Neural crest cell (in vitro differentiated cells): Measurements from ENCODE around the gene CLEC10A. TPM values are rescaled to one million over a fixed set of nuclear protein-coding genes. Genes with fewer than 3 reads are reported as not detected.

Source experiments
- DNase-seq: peaks from one replicate; pipeline ENCODE4 v3.0.0; 2021; ENCODE audit warnings: low read depth, mixed read lengths, low spot score
- H3K27ac Mint-ChIP-seq: one replicate; pipeline ENCODE4 v1.8.0; 2021; ENCODE audit warnings: mild to moderate bottlenecking, mixed read lengths; ENCODE audit not compliant: unreplicated experiment
- H3K27me3 Mint-ChIP-seq: 2 replicates; pipeline ENCODE4 v1.8.0; 2021; ENCODE audit warnings: low read depth, mild to moderate bottlenecking, mixed read lengths
- H3K36me3 Mint-ChIP-seq: 2 replicates; pipeline ENCODE4 v1.8.0; 2021; ENCODE audit warnings: low read depth, mild to moderate bottlenecking, mixed read lengths
- H3K4me1 Mint-ChIP-seq: 2 replicates; pipeline ENCODE4 v1.8.0; 2021; ENCODE audit warnings: mixed read lengths
- H3K4me3 Mint-ChIP-seq: one replicate; pipeline ENCODE4 v1.8.0; 2021; ENCODE audit warnings: mild to moderate bottlenecking, mixed read lengths
- H3K9me3 Mint-ChIP-seq: 2 replicates; pipeline ENCODE4 v1.8.0; 2021; ENCODE audit warnings: mixed read lengths
- CTCF ChIP-seq: fragments of 200-600 bp; sonication (generic); conservative IDR thresholded peaks from 2 replicates; pipeline ENCODE4 v1.5.0; 2021; ENCODE audit warnings: antibody characterized with exemption, mild to moderate bottlenecking
- total RNA-seq: library from RNA; stranded (reverse); gene quantifications from 2 replicates; pipeline ENCODE4 v1.2.1, GENCODE V29; 2021

The CLEC10A gene
- total RNA-seq, 1 donor from 2014 or later: not detected

DNA sequence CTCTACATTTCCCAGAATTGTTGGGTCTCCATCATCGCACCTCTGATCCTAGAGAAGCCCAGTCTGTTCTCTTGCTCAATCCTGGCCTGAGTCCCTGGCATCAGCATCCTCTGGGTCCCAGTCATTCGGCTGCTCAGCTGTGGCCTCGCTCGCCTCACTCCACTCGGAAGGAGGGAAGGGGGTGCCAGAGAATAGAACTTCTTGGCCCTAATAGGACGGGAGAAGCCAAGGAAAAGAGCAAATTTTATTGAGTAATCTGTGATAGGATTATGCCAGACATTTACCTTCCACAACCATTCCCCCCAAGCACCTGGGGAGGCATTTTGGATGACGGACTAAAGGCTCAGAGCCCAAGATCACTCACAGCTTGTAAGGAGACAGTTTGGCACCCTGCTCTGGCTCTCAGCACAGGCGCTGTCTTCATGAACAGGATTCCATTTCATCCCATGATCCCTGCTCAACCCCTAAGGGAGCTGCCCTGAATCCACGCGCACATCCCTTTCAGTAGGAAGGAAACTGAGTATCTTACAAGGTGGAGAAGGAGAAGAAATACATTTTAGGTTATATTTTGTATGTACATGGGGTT is 498 bp upstream of the CLEC10A start:
- Mint-ChIP-seq H3K36me3 (no peaks in the 10 kb centered on the region), H3K27me3 (no peaks in the 10 kb centered on the region), H3K27ac (no peak overlapping the region), H3K9me3 (peaks cover 9% of the 10 kb centered on the region), H3K4me3 (no peak overlapping the region), H3K4me1 (no peaks in the 10 kb centered on the region)
- no peak for TF ChIP-seq CTCF
- DNase-seq: no peak

GRCh38 chr17:7078711-7079110 is 1.3 kb downstream of the CLEC10A start:
- TF ChIP-seq CTCF: no peak
- no peak overlapping the region for H3K27ac Mint-ChIP-seq
- H3K4me3 Mint-ChIP-seq: no peak overlapping the region
- DNase-seq: no peak
- no peaks in the 10 kb centered on the region for H3K27me3 Mint-ChIP-seq
- H3K36me3 Mint-ChIP-seq: no peaks in the 10 kb centered on the region
- peaks cover 11% of the 10 kb centered on the region for H3K9me3 Mint-ChIP-seq
- no peaks in the 10 kb centered on the region for H3K4me1 Mint-ChIP-seq

DNA sequence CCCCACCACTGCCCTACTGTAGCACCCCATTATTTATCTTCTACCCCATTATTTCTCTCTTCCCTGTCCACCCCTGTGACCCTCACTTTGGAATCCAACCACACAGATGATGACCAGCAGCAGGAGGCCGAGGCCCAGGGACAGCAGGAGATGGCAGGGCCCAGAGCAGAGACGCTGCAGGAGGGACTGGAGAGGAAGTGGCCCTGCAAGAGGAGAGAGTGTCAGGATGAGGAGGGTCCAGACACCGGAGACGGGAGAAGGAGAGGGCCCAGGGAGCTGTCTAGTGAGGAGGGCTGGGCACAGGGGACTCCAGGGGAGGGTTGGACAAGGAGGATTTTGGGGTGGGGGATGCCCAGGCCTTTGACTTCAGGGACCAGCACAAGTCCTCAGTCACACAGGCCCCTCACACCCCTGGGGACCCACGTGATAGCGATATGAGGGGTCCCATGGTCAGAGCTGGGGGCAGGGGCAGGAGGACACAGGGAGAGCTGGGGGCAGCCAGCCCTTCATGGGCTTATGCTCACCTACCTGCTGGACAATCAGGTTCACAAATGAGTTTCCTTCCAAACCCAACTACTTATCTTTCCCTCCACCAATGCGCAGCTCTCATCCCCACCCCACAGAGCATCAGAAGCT is 2.0 kb downstream of the CLEC10A start:
- Mint-ChIP-seq H3K27me3 (no peaks in the 10 kb centered on the region), H3K4me1 (no peaks in the 10 kb centered on the region), H3K27ac (no peak overlapping the region), H3K9me3 (peaks cover 11% of the 10 kb centered on the region), H3K36me3 (no peaks in the 10 kb centered on the region), H3K4me3 (no peak overlapping the region)
- no peak for DNase-seq
- no peak for TF ChIP-seq CTCF

- no peak for DNase-seq
- H3K27me3 Mint-ChIP-seq: peaks cover 10% of the 10 kb centered on the region
- peaks cover 5% of the 10 kb centered on the region for H3K9me3 Mint-ChIP-seq
- H3K36me3 Mint-ChIP-seq: no peaks in the 10 kb centered on the region
- H3K4me1 Mint-ChIP-seq: no peaks in the 10 kb centered on the region
- H3K27ac Mint-ChIP-seq: peak overlapping the region; percentile 45
- no peak for TF ChIP-seq CTCF
- H3K4me3 Mint-ChIP-seq: no peak overlapping the region
These were observed 5.1 kb downstream of the CLEC10A start for GRCh38 chr17:7074931-7075330.

- Mint-ChIP-seq H3K36me3 (peaks cover 3% of the 10 kb centered on the region), H3K27ac (no peak overlapping the region), H3K4me3 (no peak overlapping the region), H3K9me3 (peaks cover 7% of the 10 kb centered on the region), H3K4me1 (no peaks in the 10 kb centered on the region), H3K27me3 (peaks cover 10% of the 10 kb centered on the region)
- TF ChIP-seq CTCF: no peak
- DNase-seq: no peak
These were observed 7.6 kb downstream of the CLEC10A start for GRCh38 chr17:7072406-7072805.
